ENCODE measurements around the gene PKLR.
"Not testable (repeated sequence)": the region's sequence is repeated elsewhere in the genome, so short reads cannot be mapped to it uniquely, and the experiment has no call there.

The PKLR gene

DNA sequence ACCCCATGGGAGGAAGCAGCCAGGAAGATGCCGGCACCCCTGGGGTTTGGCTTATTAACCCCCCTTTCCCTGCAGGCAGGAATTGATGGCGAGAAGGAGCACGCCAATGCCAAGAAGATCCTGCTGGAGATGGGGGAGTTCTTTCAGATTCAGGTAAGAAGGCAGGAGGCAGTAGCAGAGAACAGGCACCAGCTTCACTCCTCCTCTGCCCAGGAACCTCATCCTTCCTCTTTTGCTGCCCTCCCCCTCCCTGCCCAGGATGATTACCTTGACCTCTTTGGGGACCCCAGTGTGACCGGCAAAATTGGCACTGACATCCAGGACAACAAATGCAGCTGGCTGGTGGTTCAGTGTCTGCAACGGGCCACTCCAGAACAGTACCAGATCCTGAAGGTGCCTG is 18.3 kb upstream of the PKLR start:
- no peak overlapping the region for H3K4me3 ChIP-seq (ENCODE audit: low read depth, low read length)

DNA sequence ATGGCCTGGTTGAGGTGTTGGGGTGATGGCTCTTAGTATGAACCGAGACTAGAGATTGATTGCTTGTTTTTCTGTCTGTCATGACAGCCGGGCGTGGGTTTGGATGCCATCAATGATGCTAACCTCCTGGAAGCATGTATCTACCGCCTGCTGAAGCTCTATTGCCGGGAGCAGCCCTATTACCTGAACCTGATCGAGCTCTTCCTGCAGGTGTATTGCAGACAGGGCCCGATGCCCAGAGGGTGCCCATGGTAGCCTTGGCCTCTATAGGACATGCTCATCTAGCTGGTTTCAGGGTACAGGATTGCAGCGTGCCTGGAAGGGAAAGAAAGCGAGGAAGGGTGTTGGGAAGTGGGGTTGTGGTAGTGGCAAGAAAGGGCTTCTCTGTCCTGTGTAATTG is 16.8 kb upstream of the PKLR start:
- no peak overlapping the region for H3K4me3 ChIP-seq (ENCODE audit: low read depth, low read length)

DNA sequence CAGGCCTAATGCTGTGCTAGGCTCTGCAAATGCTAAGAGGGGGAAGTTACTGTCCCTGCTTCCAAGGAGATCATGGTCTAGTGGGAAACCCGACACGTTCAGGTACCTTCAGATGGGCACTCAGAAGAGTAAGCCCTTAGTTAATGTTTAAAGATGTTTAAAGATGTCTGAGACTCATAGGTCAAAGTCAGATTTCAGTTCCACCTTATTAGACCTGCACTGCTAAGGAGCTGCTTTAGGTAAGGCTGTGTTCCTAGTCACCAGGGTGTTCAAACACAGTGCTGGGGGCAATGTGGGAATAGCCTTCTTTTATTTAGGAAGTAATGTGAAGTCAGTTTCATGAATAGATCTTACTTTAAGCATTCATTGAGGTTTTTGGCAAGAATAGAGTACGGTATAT is 15.7 kb upstream of the PKLR start:
- H3K4me3 ChIP-seq (ENCODE audit: low read depth, low read length), result no peak overlapping the region

DNA sequence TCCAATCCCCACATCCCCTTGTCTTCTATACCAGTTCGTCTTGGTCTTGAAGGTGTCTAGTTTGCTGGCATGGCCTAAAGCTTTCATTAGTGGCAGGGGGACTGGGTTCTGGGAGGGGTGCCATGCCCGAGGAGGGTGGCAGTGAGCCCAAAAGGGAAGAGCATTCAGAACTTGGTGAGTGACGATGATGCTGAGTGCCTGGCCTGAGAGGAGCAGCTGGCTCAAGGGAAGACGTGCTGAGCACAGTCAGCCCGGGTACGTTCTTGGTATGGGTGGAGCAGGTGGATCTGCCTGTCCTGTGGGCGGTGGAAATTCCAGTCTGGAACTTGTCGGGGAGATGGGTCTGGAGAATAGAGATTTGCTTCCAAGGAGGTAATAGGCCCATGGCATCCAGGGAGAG is 12.0 kb upstream of the PKLR start:
- H3K4me3 ChIP-seq (ENCODE audit: low read depth, low read length), result no peak overlapping the region

DNA sequence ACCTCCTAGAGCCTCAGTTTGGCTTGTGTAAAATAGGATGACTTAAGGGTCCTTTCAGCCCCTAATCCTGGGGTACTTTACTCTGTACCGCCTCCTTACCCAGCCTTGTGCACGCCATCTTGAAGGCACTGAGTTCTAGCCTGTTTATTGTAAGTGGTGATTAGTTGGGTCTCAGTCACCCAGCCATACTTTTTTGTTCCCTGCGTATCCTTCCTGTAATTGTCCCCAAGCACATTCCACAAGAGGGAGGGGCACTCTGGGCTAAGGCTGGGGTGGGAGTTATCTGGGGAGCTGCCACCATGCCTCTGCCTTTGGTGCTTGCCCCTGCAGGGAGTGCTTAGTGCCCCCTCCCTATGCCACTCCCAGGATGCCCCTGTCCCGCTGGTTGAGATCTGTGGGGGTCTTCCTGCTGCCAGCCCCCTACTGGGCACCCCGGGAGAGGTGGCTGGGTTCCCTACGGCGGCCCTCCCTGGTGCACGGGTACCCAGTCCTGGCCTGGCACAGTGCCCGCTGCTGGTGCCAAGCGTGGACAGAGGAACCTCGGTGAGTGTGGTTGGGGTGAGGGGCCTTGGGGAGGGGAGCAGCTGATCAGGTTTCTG is 8.3 kb upstream of the PKLR start:
- peak overlapping the region; percentile 95 for H3K4me3 ChIP-seq (ENCODE audit: low read depth, low read length)

DNA sequence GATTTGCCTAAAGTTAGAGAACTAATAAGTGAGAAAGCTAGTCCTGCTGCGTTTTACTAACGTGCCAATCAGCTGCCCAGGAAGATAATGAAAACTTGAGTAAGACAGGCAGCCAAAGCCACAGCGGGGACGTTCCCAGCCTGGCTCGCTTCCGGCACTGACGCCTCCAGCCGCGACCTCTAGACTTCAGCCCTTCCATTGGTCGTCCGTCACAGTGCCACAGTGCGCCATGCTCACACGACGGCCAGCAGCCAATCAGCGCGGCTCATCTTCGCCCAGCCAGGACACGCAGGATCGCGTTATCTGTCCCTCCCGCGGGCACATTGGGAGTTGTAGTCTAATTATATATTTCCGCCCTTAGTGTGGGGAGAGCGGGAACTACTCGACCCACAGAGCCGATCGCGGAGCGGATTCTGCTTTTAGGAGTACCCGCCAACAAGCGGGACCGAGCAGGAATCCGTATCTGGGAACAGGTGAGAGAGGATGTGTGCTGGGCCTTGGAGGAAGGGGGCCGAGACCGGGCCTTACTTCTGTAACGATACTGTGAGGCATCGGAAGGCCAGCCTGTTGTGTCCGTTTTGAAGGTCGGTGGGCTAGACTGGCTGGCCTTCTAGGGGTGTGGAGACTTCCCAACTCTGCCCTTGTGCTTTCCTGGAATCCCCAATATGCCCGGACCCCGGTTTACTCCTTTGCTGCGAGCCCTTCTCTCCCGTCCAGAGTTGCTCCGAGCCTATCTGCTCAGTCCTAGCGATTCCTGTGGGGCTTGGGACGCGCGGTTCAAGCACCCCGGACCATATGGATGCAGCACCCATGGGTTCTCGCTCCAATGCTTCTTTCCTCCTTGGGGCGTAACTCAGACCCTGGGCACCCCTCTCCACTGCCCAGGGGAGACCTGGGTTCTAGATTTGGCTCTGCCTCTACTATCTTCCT is 7.5 kb upstream of the PKLR start, which contains the start of gene FDPS:
Gene FDPS (plus strand): TSS at position 374 of the 930 bp plus-strand sequence. CDS start 924 bp downstream, outside the sequence.
- peak within 1 kb of the TSS; percentile 95 for H3K4me3 ChIP-seq (ENCODE audit: low read depth, low read length)

DNA sequence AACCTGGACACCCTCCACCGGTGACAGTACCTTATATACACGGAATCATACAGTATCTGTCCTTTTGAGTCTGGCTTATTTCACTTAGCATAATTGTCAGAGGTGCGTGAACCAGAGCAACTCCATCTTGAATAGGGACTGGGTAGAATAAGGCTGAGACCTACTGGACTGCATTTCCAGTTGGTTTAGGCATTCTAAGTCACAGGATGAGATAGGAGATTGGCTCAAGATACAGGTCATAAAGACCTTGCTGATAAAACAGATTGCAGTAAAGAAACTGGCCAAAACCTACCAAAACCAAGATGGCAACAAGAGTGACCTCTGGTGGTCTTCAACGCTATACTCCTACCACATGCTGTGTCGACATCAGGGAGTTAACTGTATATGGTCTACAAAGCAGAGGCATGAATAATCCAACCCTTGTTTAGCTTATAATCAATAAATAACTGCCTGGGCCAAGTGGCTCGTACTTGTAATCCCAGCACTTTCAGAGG is 6.1 kb upstream of the PKLR start:
- no peak overlapping the region for H3K4me3 ChIP-seq (ENCODE audit: low read depth, low read length)

DNA sequence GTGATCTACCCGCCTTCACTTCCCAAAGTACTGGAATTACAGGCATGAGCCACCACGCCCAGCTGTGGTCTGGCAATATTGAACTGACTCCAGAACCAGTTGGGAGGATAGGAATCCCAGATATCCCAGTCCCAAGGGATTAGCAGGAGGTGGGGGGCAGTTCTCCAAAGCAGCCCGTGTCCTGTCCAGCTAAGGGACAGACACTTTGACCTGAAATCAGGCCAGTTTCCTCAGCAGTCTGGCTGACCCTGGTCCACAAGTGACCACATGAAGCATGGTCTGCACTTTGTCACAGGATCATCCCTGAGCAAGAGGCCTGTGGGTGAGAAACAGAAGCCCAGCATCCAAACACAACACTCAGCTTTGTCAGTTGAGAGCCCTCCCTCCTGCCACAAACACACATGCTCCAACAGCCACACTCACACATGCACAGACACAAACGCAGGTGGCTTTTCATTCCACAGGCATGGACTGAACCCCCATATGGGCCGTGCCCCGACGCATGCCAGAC is 4.7 kb upstream of the PKLR start:
- H3K4me3 ChIP-seq (ENCODE audit: low read depth, low read length), result no peak overlapping the region

DNA sequence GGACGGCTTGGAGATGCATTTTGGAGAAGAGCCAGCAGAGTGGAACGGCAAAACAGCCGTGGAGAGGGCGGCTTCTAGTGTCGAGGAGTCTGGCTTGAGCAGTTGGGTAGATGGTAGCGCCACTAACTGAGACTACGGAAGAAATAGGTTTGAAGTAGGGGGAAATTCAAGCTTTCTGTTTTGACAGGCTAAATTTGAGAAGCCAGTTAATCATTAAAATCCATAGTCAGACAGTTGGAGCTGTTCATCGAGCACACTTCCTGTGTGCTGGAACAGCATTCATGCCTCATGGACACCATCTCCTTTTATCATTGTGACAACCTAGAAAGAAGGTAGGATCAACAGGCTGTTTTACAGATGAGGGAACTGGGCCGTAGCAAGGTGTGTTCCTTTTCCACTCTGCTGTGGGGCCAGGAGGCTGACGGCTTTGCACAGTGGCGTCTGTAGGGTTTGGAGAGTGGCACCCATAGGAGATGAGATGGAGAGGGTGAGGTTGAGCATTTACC is 3.4 kb upstream of the PKLR start:
- no peak overlapping the region for H3K4me3 ChIP-seq (ENCODE audit: low read depth, low read length)

DNA sequence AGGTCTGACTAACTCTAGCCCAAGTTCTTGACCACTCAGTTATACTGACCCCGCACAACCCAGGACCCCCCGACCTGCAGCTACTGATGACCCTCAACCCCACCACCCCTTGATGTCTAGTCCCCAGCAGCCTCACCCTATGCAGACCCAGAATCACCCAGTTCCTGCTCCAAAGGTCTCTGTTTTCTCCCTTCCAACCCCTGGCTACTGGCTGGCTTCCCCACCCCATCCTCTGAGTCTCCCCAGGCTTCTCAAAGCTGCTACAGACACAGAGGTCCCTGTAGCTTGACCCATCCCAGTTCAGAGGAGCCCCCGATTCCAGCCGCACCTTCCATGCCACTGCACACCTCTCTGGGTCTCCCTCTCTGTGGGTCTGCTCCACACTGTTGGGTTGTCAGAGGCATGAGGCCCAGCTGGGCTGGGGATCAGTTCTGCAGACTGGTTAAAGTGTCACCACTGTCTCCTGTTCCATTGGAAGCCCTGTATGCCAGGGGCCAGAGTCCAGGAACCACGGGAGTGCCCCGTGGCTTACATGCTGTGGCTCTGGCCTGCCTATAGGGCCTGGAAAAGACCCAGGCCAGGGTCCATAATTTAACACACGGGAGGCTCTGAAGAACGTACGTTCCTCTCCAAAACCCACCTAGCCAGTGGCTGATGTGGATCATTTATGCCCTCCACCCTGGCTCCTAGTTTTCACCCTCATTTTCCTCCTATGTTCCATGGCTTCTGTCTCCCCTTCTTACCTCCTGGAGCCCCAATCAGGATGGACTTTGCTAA is 497 bp downstream of the PKLR start:
- H3K4me3 ChIP-seq (ENCODE audit: low read depth, low read length), result no peak overlapping the region

DNA sequence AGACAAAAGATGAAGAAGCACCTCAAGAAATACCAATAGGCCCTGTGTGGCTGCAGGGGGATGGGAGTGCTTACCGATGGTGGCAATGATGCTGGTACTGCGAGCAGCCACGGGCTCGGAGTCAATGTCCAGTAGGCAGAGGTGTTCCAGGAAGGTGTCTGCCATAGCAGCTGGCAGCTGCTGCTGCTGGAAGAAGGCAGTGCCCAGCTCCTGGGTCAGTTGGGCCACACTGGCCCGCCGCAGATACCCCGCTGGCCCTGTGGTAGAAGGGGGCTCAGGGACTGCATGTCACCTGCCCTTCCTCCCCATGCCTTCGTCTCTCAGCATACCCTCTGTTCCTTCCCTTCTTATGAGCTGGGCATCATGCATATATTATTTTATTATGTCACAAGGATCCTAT is 1.2 kb downstream of the PKLR start:
- no peak overlapping the region for H3K4me3 ChIP-seq (ENCODE audit: low read depth, low read length)

DNA sequence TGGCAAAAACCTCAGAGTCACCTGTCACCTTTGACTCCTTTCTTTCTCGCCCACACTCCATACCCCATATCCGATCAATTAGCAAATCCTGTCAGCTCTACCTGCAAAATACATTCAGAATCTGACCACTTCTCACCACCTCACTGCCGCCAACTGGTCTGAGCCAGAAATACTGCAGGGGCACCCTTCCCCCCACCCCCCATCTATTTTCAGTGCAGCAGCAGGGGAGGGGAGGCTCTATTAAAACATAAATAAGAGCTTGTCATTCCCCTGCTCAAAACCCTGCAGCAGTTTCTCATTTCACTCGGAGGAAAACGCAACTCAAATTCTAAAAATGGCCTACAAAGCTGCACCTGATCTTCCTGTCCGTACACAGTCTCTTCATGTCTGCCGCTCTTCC is 3.9 kb downstream of the PKLR start:
- H3K4me3 ChIP-seq (ENCODE audit: low read depth, low read length), result no peak overlapping the region

DNA sequence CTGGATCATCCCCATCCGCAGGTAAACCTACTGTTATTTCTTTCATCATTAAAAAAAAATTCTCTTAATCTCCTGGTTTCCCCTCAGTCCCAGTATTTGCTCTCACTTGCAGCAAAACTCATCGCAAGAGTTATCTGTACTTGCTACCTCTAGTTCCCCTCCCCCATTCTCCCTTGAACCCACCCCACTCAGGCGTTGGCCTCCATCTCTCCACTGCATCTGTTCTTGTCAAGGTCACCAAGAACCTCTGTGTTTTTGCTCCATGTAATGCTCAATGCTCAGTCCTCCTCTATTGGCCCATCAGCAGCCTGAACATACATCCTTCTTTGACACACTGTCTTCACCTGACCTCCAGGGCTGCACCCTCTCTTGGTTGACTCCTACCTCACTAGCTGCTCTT is 4.6 kb downstream of the PKLR start:
- H3K4me3 ChIP-seq (ENCODE audit: low read depth, low read length), result no peak overlapping the region

DNA sequence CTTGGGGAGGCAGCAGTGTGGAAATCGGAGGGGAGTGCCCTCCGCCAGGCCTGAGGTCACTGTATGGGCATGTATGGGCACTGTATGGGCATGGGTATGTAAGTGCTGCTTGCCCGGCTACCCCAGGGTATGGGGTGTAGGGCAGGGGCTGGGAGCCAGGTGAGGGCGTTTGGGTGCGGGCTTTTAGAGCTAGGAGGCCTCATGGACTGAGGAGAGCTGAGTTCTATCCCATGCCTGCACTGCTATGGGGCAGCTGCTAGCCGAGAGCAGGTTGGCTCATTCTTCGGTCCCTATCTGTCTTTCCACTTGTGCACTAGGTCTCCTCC is 5.3 kb downstream of the PKLR start:
- peak overlapping the region; percentile 68 for H3K4me3 ChIP-seq (ENCODE audit: low read depth, low read length)

DNA sequence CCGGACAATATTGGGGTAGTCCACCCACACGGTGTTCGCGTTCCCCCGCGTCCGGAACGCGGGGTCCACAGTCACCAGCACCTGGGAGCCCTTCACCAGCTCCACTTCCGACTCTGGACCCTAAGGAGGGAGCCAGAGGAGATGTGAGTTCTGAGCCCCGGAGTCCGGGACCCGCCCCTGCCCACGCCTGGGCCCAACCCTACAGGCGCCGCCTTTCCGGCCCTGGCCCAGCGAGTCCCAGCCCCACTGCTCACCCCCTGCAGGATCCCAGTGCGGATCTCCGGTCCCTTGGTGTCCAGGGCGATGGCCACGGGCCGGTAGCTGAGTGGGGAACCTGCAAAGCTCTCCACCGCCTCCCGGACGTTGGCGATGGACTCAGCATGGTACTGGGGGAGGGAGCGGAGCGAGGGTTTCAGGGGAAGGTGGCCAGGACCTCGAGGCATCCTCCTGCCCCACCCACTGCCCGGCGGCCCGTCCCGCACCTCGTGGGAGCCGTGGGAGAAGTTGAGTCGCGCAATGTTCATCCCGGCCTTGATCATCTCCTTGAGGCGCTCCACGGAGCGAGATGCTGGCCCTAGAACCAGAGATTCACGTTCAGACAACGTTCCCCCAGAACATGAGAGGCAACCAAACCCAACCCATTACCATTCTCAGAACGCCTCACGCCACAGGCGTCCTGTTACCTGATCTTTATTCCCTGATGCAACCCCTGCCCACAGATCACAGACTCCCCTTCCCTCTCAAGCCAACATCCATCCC is 5.9 kb downstream of the PKLR start:
- peak overlapping the region; percentile 68 for H3K4me3 ChIP-seq (ENCODE audit: low read depth, low read length)

DNA sequence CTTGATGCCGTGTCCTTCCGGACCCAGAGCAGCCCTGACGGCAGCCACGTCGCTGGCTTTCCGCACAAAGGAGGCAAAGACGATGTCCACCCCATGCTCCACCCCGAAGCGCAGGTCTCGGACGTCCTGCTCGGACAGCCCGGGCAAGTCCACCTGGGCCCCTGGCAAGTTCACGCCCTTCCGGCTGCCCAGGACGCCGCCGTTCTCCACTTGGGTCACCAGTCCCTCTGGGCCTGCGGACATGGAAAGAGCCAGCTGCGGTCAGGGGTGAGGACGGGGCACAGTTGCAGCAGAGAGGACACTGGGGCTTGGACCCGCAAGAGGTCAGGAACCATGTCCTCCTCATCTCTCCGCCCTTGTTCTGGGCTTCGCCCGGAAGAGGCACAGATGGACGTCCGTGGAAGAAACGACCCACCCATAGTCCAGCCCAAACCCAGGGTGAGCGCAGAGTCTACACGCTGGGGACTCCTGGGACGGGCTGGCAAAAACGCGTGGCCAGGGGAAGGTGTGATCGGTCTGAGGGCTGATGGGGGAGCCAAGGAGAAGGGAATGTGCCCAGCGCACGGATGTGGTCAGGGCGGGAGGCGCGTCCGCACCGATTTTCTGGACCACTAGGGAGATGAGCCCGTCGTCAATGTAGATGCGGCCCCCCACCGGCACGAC is 6.6 kb downstream of the PKLR start:
- peak overlapping the region; percentile 68 for H3K4me3 ChIP-seq (ENCODE audit: low read depth, low read length)

DNA sequence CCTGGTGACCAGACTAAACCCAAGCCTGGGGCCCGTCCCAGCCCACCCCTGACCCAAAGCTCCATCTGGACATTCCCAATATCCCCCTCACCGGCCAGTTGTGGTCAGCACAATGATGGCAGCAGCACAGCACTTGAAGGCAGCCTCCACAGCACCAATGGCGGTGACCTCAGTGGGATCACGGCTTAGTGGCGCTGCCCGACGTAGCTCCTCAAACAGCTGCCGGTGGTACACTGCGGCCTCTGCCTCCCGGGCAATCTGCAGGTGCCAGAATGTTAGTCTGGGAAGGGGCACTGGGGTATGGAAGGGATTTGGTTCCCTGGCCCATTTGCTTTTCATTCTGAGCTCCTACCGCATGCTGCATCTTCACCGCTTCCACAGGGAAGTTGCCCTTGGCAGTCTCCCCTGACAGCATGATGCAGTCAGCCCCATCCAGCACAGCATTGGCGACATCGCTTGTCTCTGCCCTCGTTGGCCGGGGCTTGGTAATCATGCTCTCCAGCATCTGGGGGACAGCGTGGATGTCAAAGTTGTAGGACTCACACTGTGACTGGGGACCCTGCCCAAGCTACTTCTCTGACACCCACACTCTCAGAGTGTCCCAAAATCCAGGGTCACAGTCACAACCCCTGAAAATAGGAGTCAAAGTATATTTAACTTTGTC is 8.0 kb downstream of the PKLR start:
- H3K4me3 ChIP-seq (ENCODE audit: low read depth, low read length), result no peak overlapping the region

DNA sequence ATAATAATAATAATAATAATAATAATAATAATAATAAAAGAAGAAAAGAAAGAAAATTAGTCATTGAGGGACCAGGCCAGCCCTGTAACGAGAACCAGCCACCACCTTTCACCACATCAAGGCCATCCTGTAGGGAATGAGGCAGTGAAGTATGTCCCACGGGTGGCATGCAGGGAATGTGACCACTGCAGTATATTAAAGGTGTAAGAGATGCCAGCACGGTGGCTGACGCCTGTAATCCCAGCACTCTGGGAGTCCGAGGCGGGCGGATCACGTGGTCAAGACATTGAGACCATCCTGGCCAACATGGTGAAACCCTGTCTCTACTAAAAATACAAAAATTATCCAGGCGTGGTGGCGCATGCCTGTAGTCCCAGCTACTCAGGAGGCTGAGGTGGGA is 10.2 kb downstream of the PKLR start:
- H3K4me3 ChIP-seq (ENCODE audit: low read depth, low read length), result not testable (repeated sequence)

DNA sequence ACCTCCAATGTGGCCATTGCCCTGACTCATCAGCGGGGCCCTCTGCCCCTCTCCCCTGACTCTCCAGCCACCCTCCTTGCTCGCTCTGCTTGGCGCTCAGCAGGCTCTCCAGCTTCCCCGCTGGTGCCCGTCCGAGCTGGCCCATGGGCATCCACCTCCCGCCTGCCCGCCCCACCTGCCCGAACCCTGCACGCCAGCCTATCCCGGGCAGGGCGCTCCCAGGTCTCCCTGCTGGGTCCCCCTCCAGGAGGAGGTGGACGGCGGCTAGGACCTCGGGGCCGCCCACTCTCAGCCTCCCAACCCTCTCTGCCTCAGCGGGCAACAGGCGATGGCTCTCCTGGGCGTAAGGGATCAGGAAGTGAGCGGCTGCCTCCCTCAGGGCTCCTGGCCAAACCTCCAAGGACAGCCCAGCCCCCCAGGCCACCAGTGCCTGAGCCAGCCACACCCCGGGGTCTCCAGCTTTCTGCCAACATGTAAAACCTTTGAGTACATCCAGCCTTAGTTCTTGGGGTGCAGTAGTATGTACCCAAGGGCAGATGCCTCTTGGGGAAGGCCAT is 13.2 kb downstream of the PKLR start:
- H3K4me3 ChIP-seq (ENCODE audit: low read depth, low read length), result no peak overlapping the region
